ENCODE results near the gene PATE1. TPM values are rescaled to one million over a fixed set of nuclear protein-coding genes. Genes with fewer than 3 reads are reported as not detected.

Gene PATE1
- not detected for total RNA-seq (2013)
- polyA plus RNA-seq, result not detected
- not detected in 2 replicates for polyA minus RNA-seq
- total RNA-seq, result 0 to 1.7 (median 0) reads per million in 11 experiments

- no peaks in the 10 kb centered on the region for H3K27me3 ChIP-seq (ENCODE audit: control insufficient read depth in 2 of 2, insufficient read depth in 2 of 2, low read length in 2 of 2)
- H3K4me3 ChIP-seq (replicated peaks in 1 of 3; ENCODE audit: low read depth in 2 of 3, low read length in 3 of 3), result no peak within 1 kb of the TSS
- no peaks in the 10 kb centered on the region for H3K4me1 ChIP-seq (ENCODE audit: control insufficient read depth in 1 of 2, insufficient read depth in 2 of 2, low read length in 2 of 2)
- no CpG with 5 or more reads among the region's 3 CpGs for WGBS (ENCODE audit: insufficient coverage)
- no peak within 1 kb of the TSS for H3K9ac ChIP-seq (ENCODE audit: insufficient read depth, low read length, poor library complexity, severe bottlenecking)
- Mint-ChIP-seq H3K4me3 (no peak within 1 kb of the TSS), H3K36me3 (no peaks in the 10 kb centered on the region), H3K27ac (no peak within 1 kb of the TSS), H3K4me1 (no peaks in the 10 kb centered on the region), H3K9me3 (peaks cover 0 to 1% (median 0%) of the 10 kb centered on the region in 7 donors), H3K27me3 (ENCODE audit: low read depth in 3 of 3) (peaks cover 0 to 3% (median 2%) of the 10 kb centered on the region in 3 donors)
- no peak within 1 kb of the TSS for H3K27ac ChIP-seq (ENCODE audit: low read depth in 1 of 2, low read length in 2 of 2)
- TF ChIP-seq CTCF (IDR thresholded peaks at IDR 0.05), result no peak
- no peak within 1 kb of the TSS for H3K4me2 ChIP-seq (replicated peaks; ENCODE audit: extremely low read depth, low read length, poor library complexity, severe bottlenecking)
- H3K79me2 ChIP-seq (ENCODE audit: insufficient read depth, low read length), result no peaks in the 10 kb centered on the region
- no peak within 1 kb of the TSS for H2AFZ ChIP-seq (ENCODE audit: insufficient read depth, low read depth, low read length, poor library complexity, severe bottlenecking)
- H3K36me3 ChIP-seq (replicated peaks in 1 of 2; ENCODE audit: control insufficient read depth in 1 of 2, insufficient read depth in 2 of 2, low read length in 2 of 2), result no peaks in the 10 kb centered on the region
- H3K9me3 ChIP-seq (replicated peaks in 1 of 2; ENCODE audit: control insufficient read depth in 1 of 2, insufficient read depth in 1 of 2, low read length in 2 of 2), result no peaks in the 10 kb centered on the region
- no peaks in the 10 kb centered on the region for H4K20me1 ChIP-seq (ENCODE audit: insufficient read depth, low read length)
- intact Hi-C loops (cut with micrococcal nuclease), result no loop called here
- DNase-seq, result no peak
These were observed at the start of gene PATE1 for GRCh38 chr11:125745979-125746378. TSS of gene PATE1 (plus strand) at chr11:125746279. CDS start at chr11:125746305, 26 bp downstream.

- Mint-ChIP-seq H3K4me1 (no peaks in the 10 kb centered on the region), H3K9me3 (peaks cover 2 to 12% (median 6%) of the 10 kb centered on the region in 7 donors), H3K27me3 (ENCODE audit: low read depth in 3 of 3) (peaks cover 5 to 10% (median 6%) of the 10 kb centered on the region in 3 donors), H3K27ac (no peak overlapping the region), H3K36me3 (no peaks in the 10 kb centered on the region), H3K4me3 (no peak overlapping the region)
- Histone ChIP-seq H2AFZ (ENCODE audit: insufficient read depth, low read depth, low read length, poor library complexity, severe bottlenecking) (no peak overlapping the region), H3K79me2 (ENCODE audit: insufficient read depth, low read length) (no peaks in the 10 kb centered on the region), H3K9me3 (replicated peaks in 1 of 2; ENCODE audit: control insufficient read depth in 1 of 2, insufficient read depth in 1 of 2, low read length in 2 of 2) (no peaks in the 10 kb centered on the region), H3K27ac (ENCODE audit: low read depth in 1 of 2, low read length in 2 of 2) (no peak overlapping the region), H3K4me1 (ENCODE audit: control insufficient read depth in 1 of 2, insufficient read depth in 2 of 2, low read length in 2 of 2) (no peaks in the 10 kb centered on the region), H3K9ac (ENCODE audit: insufficient read depth, low read length, poor library complexity, severe bottlenecking) (no peak overlapping the region), H4K20me1 (ENCODE audit: insufficient read depth, low read length) (no peaks in the 10 kb centered on the region), H3K4me2 (replicated peaks; ENCODE audit: extremely low read depth, low read length, poor library complexity, severe bottlenecking) (no peak overlapping the region), H3K36me3 (replicated peaks in 1 of 2; ENCODE audit: control insufficient read depth in 1 of 2, insufficient read depth in 2 of 2, low read length in 2 of 2) (no peaks in the 10 kb centered on the region), H3K4me3 (replicated peaks in 1 of 3; ENCODE audit: low read depth in 2 of 3, low read length in 3 of 3) (no peak overlapping the region), H3K27me3 (ENCODE audit: control insufficient read depth in 2 of 2, insufficient read depth in 2 of 2, low read length in 2 of 2) (no peaks in the 10 kb centered on the region)
- no peak for DNase-seq
- TF ChIP-seq CTCF (IDR thresholded peaks at IDR 0.05), result no peak
- intact Hi-C loops (cut with micrococcal nuclease), result no loop called here
- no CpG with 5 or more reads among the region's 6 CpGs for WGBS (ENCODE audit: insufficient coverage)
These were observed 45.0 kb upstream of the PATE1 start for GRCh38 chr11:125701018-125701610.

Data from CD14-positive monocyte (primary cell).